Trophoblast cell (in vitro differentiated cells and primary cell): Measurements from ENCODE around the gene RFTN1.

ENCODE experiments used
- DNase-seq, 2 donors: peaks; one replicate each; pipeline ENCODE4 v3.0.0-alpha.2; 2016
- H2AFZ ChIP-seq: 2 replicates; pipeline ENCODE4 v1.6.1; 2013; ENCODE audit warnings: low read length, moderate library complexity, mild to moderate bottlenecking; ENCODE audit not compliant: insufficient read depth, poor library complexity
- H2AK5ac ChIP-seq: 2 replicates; pipeline ENCODE4 v1.6.1; 2013; ENCODE audit warnings: mild to moderate bottlenecking, low read length
- H2BK120ac ChIP-seq: 2 replicates; pipeline ENCODE4 v1.6.1; 2013; ENCODE audit warnings: low read length, mild to moderate bottlenecking, moderate library complexity; ENCODE audit not compliant: insufficient read depth, poor library complexity
- H2BK12ac ChIP-seq: 2 replicates; pipeline ENCODE4 v1.6.1; 2013; ENCODE audit warnings: mild to moderate bottlenecking, low read length, moderate library complexity
- H2BK5ac ChIP-seq: 2 replicates; pipeline ENCODE4 v1.6.1; 2013; ENCODE audit warnings: low read length, low read depth, moderate library complexity, mild to moderate bottlenecking; ENCODE audit not compliant: poor library complexity
- H3K14ac ChIP-seq: 2 replicates; pipeline ENCODE4 v1.6.1; 2013; ENCODE audit warnings: mild to moderate bottlenecking, low read length
- H3K18ac ChIP-seq: 2 replicates; pipeline ENCODE4 v1.6.1; 2013; ENCODE audit warnings: mild to moderate bottlenecking, low read length
- H3K23ac ChIP-seq: 2 replicates; pipeline ENCODE4 v1.6.1; 2013; ENCODE audit warnings: low read length
- H3K27ac ChIP-seq: 2 replicates; pipeline ENCODE4 v1.5.1; 2013; ENCODE audit warnings: low read depth, mild to moderate bottlenecking, inconsistent platforms, low read length, moderate library complexity
- H3K27me3 ChIP-seq: 2 replicates; pipeline ENCODE4 v1.6.1; 2013; ENCODE audit warnings: inconsistent platforms, mild to moderate bottlenecking, low read length, moderate library complexity; ENCODE audit not compliant: insufficient read depth
- H3K36me3 ChIP-seq, 2 experiments: 1 replicate in 1 of 2; 2 replicates in 1 of 2; pipeline ENCODE4 v1.6.1; 2013; ENCODE audit warnings: low read length in 2 of 2, mild to moderate bottlenecking in 2 of 2, moderate library complexity in 1 of 2; ENCODE audit not compliant: insufficient read depth in 2 of 2, control insufficient read depth in 1 of 2
- H3K4ac ChIP-seq: 2 replicates; pipeline ENCODE4 v1.6.1; 2013; ENCODE audit warnings: low read depth, mild to moderate bottlenecking, low read length, moderate library complexity
- H3K4me1 ChIP-seq, 2 experiments: 1 replicate in 1 of 2; 2 replicates in 1 of 2; pipeline ENCODE4 v1.6.1; 2013; ENCODE audit warnings: low read length in 2 of 2, mild to moderate bottlenecking in 2 of 2, moderate library complexity in 1 of 2; ENCODE audit not compliant: insufficient read depth in 2 of 2, control insufficient read depth in 1 of 2
- H3K4me2 ChIP-seq: 2 replicates; pipeline ENCODE4 v1.6.1; 2013; ENCODE audit warnings: inconsistent platforms, mild to moderate bottlenecking, low read length, moderate library complexity
- H3K4me3 ChIP-seq: 2 replicates; pipeline ENCODE4 v1.5.1; 2013; ENCODE audit warnings: mild to moderate bottlenecking, low read depth, low read length, inconsistent platforms
- H3K79me1 ChIP-seq: one replicate; pipeline ENCODE4 v1.6.1; 2013; ENCODE audit warnings: low read length
- H3K79me2 ChIP-seq: 2 replicates; pipeline ENCODE4 v1.6.1; 2013; ENCODE audit warnings: low read length, mild to moderate bottlenecking; ENCODE audit not compliant: control insufficient read depth, insufficient read depth, poor library complexity
- H3K9ac ChIP-seq: 2 replicates; pipeline ENCODE4 v1.6.1; 2013; ENCODE audit warnings: mild to moderate bottlenecking, low read length
- H3K9me3 ChIP-seq: 2 replicates; pipeline ENCODE4 v1.6.1; 2013; ENCODE audit warnings: low read depth, mild to moderate bottlenecking, control low read depth, inconsistent platforms, low read length; ENCODE audit not compliant: insufficient read depth
- H4K12ac ChIP-seq: 2 replicates; pipeline ENCODE4 v1.6.1; 2013; ENCODE audit warnings: low read depth, mild to moderate bottlenecking, low read length, moderate library complexity
- H4K8ac ChIP-seq: 2 replicates; pipeline ENCODE4 v1.6.1; 2013; ENCODE audit warnings: low read depth, mild to moderate bottlenecking, low read length, moderate library complexity
- H4K91ac ChIP-seq: one replicate; pipeline ENCODE4 v1.6.1; 2013; ENCODE audit warnings: low read depth, mild to moderate bottlenecking, low read length, moderate library complexity
- WGBS: extraction: QIAGEN DNeasy Blood & Tissue Kit; methylation state at CpG from one replicate; pipeline ENCODE4 v1.1.7; 2013; ENCODE audit warnings: missing lambda C conversion rate; ENCODE audit not compliant: insufficient read length, insufficient coverage; ENCODE audit errors: extremely low coverage; 5-methylcytosine and 5-hydroxymethylcytosine counted together

Gene RFTN1

DNA sequence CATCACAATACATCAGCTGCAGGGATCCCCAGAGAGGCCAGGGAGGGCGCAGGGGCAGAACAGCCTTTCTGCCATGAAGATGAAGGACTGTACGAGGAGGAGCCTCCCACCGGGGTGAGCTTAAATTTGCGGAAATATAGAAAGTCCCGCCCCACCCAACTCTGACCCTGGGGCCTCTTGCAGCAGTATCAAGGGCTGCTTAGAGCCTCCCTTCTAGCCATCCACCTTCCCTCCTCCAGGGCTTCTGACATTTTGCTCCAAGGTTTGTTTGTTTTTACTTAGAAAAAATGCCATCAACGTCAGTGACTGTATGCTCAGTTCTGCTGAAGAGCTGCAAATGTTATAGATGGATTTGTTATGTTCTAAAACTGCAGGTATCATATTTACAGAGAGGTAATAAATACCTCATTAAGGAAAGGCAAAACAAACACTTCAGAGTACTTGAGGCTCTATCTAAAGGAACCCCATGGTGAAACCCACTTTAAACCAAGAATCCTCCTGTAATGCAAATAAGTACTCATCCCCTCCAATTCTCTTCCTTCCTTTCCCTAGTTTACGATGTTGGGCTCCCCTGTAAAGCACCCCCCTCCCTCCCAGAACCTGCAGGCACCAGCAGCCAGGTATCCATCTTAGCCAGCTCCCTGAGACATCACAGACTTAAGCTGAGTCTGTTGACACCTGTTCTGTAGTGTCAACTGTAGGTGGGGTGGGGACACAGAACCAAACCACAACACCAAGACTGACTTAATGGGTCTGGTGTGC is 30.5 kb downstream of the RFTN1 start:
- H2BK120ac ChIP-seq, result no peak overlapping the region

DNA sequence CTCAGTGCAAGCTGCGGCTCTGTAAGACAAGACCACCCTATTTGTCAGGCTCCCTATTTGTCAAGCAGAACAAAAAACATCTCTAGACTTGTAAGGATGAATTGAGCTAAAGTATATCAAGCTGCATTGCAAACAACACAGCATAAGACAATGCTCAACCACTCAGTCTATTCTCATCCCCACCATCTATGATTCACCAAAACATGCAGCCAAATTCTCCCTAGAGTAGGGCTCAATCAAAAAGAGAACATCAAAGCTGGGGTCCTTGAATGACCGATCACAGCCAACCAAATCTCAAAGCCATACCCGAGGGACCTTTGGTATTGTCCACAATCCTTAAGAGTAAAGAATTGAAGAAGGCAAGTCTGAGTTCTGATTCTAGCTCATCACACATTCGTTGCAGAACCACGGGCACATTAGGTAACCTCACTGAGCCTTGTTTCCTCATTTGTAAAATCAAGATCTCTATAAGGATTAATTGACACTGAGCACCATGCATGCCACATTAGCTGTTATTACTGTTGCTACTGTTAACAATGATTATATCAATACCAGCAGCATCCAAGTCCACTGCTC is 31.2 kb downstream of the RFTN1 start:
- Histone ChIP-seq H2AFZ (no peak overlapping the region), H4K12ac (no peak overlapping the region), H3K18ac (no peak overlapping the region), H3K4me3 (no peak overlapping the region), H3K14ac (no peak overlapping the region), H3K4me2 (no peak overlapping the region), H3K23ac (no peak overlapping the region), H4K8ac (no peak overlapping the region), H3K27ac (no peak overlapping the region), H2BK120ac (no peak overlapping the region), H2BK5ac (no peak overlapping the region), H3K27me3 (no peaks in the 10 kb centered on the region), H3K9ac (no peak overlapping the region), H4K91ac (no peak overlapping the region), H3K4ac (no peak overlapping the region), H3K4me1 (peaks cover 0 to 2% of the 10 kb centered on the region in 2 experiments), H3K79me1 (no peaks in the 10 kb centered on the region), H2BK12ac (no peak overlapping the region), H3K79me2 (no peaks in the 10 kb centered on the region), H3K36me3 (no peaks in the 10 kb centered on the region), H3K9me3 (no peaks in the 10 kb centered on the region), H2AK5ac (no peak overlapping the region)
- DNase-seq, result no peak
- no CpG with 5 or more reads among the region's 5 CpGs for WGBS

More for the DNA sequence above, 30.5 kb downstream of the RFTN1 start:
- no CpG with 5 or more reads among the region's 7 CpGs for WGBS
- no peak overlapping the region for H3K9ac ChIP-seq
- no peaks in the 10 kb centered on the region for H3K79me2 ChIP-seq
- no peak overlapping the region for H2BK12ac ChIP-seq
- no peaks in the 10 kb centered on the region for H3K27me3 ChIP-seq
- H3K79me1 ChIP-seq, result no peaks in the 10 kb centered on the region
- no peak overlapping the region for H3K27ac ChIP-seq
- H3K23ac ChIP-seq, result no peak overlapping the region
- no peak overlapping the region for H3K4ac ChIP-seq
- H3K18ac ChIP-seq, result no peak overlapping the region
- H3K4me3 ChIP-seq, result no peak overlapping the region
- no peaks in the 10 kb centered on the region for H3K36me3 ChIP-seq
- no peak overlapping the region for H4K91ac ChIP-seq
- no peak overlapping the region for H4K12ac ChIP-seq
- H2BK5ac ChIP-seq, result no peak overlapping the region
- H2AK5ac ChIP-seq, result no peak overlapping the region
- no peak overlapping the region for H3K14ac ChIP-seq
- no peak overlapping the region for H2AFZ ChIP-seq
- no peak overlapping the region for H4K8ac ChIP-seq
- H3K4me2 ChIP-seq, result no peak overlapping the region
- H3K4me1 ChIP-seq, result peaks cover 0 to 2% of the 10 kb centered on the region in 2 experiments
- no peaks in the 10 kb centered on the region for H3K9me3 ChIP-seq
- DNase-seq, result no peak

DNA sequence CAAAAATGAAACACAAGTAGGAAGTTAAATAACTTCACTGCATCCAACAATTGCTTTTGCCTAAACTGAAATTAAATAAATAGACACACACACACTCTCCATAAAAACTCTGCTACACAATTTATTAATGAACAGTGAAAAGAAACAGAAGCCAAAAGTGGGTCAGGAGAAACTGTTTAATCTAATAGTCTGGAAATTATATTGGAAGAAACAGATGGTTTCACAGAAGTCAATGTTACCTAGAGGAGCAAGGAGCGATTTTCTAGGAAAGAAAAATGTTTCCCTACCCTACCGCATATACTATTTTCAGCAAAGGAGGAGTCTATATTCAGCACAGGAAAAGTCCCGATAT is 32.0 kb downstream of the RFTN1 start:
- Histone ChIP-seq H4K91ac (no peak overlapping the region), H4K12ac (no peak overlapping the region), H3K79me2 (no peaks in the 10 kb centered on the region), H3K4ac (no peak overlapping the region), H2AK5ac (no peak overlapping the region), H2BK12ac (no peak overlapping the region), H3K14ac (no peak overlapping the region), H4K8ac (no peak overlapping the region), H3K27ac (no peak overlapping the region), H3K27me3 (no peaks in the 10 kb centered on the region), H2BK120ac (no peak overlapping the region), H2BK5ac (no peak overlapping the region), H3K4me3 (no peak overlapping the region), H3K18ac (no peak overlapping the region), H3K4me2 (no peak overlapping the region), H3K36me3 (no peaks in the 10 kb centered on the region), H3K9ac (no peak overlapping the region), H2AFZ (no peak overlapping the region), H3K23ac (no peak overlapping the region), H3K9me3 (no peaks in the 10 kb centered on the region), H3K79me1 (no peaks in the 10 kb centered on the region), H3K4me1 (peaks cover 0 to 2% of the 10 kb centered on the region in 2 experiments)
- WGBS, result no CpG with 5 or more reads among the region's 3 CpGs
- DNase-seq, result no peak

DNA sequence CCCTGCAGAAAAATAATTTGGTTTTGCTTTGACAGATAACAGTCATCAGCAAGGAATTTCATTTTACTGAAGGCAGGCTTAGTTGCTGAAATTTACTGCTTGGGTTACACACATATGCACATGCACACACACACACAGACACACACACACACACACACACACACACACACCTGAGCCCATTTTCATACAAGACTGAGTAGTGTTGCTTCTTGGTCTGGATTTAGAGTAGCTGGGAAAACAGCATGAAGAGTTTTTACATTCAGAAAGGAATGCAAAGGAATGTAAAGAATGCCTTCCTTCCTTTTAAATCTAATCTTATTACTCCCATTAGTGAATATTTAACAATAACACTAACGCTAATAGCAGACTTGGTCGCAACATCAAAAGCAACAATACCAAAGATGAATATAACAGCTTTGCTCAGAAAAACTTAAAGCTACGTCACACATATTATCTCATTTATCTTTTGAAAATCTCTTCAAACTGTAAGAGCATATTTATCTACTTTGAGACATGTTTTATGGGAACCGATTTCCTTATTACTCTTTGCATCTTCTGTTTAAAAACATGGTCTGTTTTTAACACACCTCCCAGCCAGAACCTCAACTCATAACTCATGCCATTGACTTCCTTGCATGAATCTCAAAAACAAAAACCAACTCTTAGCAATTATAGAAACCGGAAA is 32.5 kb downstream of the RFTN1 start:
- H3K79me2 ChIP-seq, result no peaks in the 10 kb centered on the region
- no peak overlapping the region for H3K18ac ChIP-seq
- H2BK120ac ChIP-seq, result no peak overlapping the region
- H3K27me3 ChIP-seq, result no peaks in the 10 kb centered on the region
- no peak overlapping the region for H2BK12ac ChIP-seq
- no peaks in the 10 kb centered on the region for H3K36me3 ChIP-seq
- H3K4me1 ChIP-seq, result peaks cover 0 to 2% of the 10 kb centered on the region in 2 experiments
- H4K8ac ChIP-seq, result no peak overlapping the region
- no peak overlapping the region for H4K12ac ChIP-seq
- H2BK5ac ChIP-seq, result no peak overlapping the region
- no CpG with 5 or more reads among the region's 5 CpGs for WGBS
- no peak overlapping the region for H3K23ac ChIP-seq
- H3K79me1 ChIP-seq, result no peaks in the 10 kb centered on the region
- H3K9me3 ChIP-seq, result no peaks in the 10 kb centered on the region
- H4K91ac ChIP-seq, result no peak overlapping the region
- H3K27ac ChIP-seq, result no peak overlapping the region
- H3K9ac ChIP-seq, result no peak overlapping the region
- DNase-seq, result peak in 1 of 2 donors; percentile 46
- no peak overlapping the region for H3K4me3 ChIP-seq
- H2AFZ ChIP-seq, result no peak overlapping the region
- no peak overlapping the region for H3K14ac ChIP-seq
- no peak overlapping the region for H3K4ac ChIP-seq
- H2AK5ac ChIP-seq, result no peak overlapping the region
- H3K4me2 ChIP-seq, result no peak overlapping the region
